ENCODE measurements around the gene SOWAHA. TPM values are rescaled to one million over a fixed set of nuclear protein-coding genes. Genes with fewer than 3 reads are reported as not detected.

The SOWAHA gene
- total RNA-seq, 1 experiment from 2014 or later: not detected

- Histone ChIP-seq H3K27ac (ENCODE audit: low read depth, low read length, poor library complexity, severe bottlenecking) (no peak overlapping the region), H3K4me3 (ENCODE audit: low read depth, low read length, poor library complexity, severe bottlenecking) (no peak overlapping the region), H3K4me1 (ENCODE audit: insufficient read depth, low read length, poor library complexity, severe bottlenecking) (no peaks in the 10 kb centered on the region), H3K36me3 (ENCODE audit: insufficient read depth, low read length, poor library complexity, severe bottlenecking) (no peaks in the 10 kb centered on the region), H3K9me3 (ENCODE audit: low read depth, low read length, poor library complexity, severe bottlenecking) (no peaks in the 10 kb centered on the region), H3K27me3 (replicated peaks; ENCODE audit: insufficient read depth, low read depth, low read length, poor library complexity) (no peaks in the 10 kb centered on the region)
- intact Hi-C loops (cut with micrococcal nuclease; ENCODE audit: unreplicated experiment): no loop called here
- no peak for DNase-seq (ENCODE audit: low spot score)
- BruUV-seq (replicated peaks): no TSS peak
- CTCF ChIA-PET: no interaction called here
- TF ChIP-seq CTCF (conservative IDR thresholded peaks at IDR 0.05; ENCODE audit: low read depth, low read length) (no peak), EZH2 (IDR thresholded peaks at IDR 0.05; ENCODE audit: borderline replicate concordance, low read depth, low read length, poor library complexity, severe bottlenecking) (no peak)
- POLR2A ChIA-PET (ENCODE audit: low non-redundant PET): no interaction called here
Observed at GRCh38 chr5:132840896-132841295, 27.8 kb downstream of the SOWAHA start.

GRCh38 chr5:132841305-132841704 is 28.2 kb downstream of the SOWAHA start:
- no peak for DNase-seq (ENCODE audit: low spot score)
- Histone ChIP-seq H3K9me3 (ENCODE audit: low read depth, low read length, poor library complexity, severe bottlenecking) (no peaks in the 10 kb centered on the region), H3K27me3 (replicated peaks; ENCODE audit: insufficient read depth, low read depth, low read length, poor library complexity) (no peaks in the 10 kb centered on the region), H3K4me1 (ENCODE audit: insufficient read depth, low read length, poor library complexity, severe bottlenecking) (no peaks in the 10 kb centered on the region), H3K4me3 (ENCODE audit: low read depth, low read length, poor library complexity, severe bottlenecking) (no peak overlapping the region), H3K36me3 (ENCODE audit: insufficient read depth, low read length, poor library complexity, severe bottlenecking) (no peaks in the 10 kb centered on the region), H3K27ac (ENCODE audit: low read depth, low read length, poor library complexity, severe bottlenecking) (no peak overlapping the region)
- intact Hi-C loops (cut with micrococcal nuclease; ENCODE audit: unreplicated experiment): no loop called here
- TF ChIP-seq CTCF (conservative IDR thresholded peaks at IDR 0.05; ENCODE audit: low read depth, low read length) (no peak), EZH2 (IDR thresholded peaks at IDR 0.05; ENCODE audit: borderline replicate concordance, low read depth, low read length, poor library complexity, severe bottlenecking) (no peak)
- POLR2A ChIA-PET (ENCODE audit: low non-redundant PET): no interaction called here
- no TSS peak for BruUV-seq (replicated peaks)
- CTCF ChIA-PET: no interaction called here

GRCh38 chr5:132848270-132848669 is 35.2 kb downstream of the SOWAHA start:
- ChIA-PET CTCF (no interaction called here), POLR2A (ENCODE audit: low non-redundant PET) (no interaction called here)
- TF ChIP-seq CTCF (conservative IDR thresholded peaks at IDR 0.05; ENCODE audit: low read depth, low read length) (no peak), EZH2 (IDR thresholded peaks at IDR 0.05; ENCODE audit: borderline replicate concordance, low read depth, low read length, poor library complexity, severe bottlenecking) (no peak)
- DNase-seq (ENCODE audit: low spot score): no peak
- Histone ChIP-seq H3K4me3 (ENCODE audit: low read depth, low read length, poor library complexity, severe bottlenecking) (no peak overlapping the region), H3K27me3 (replicated peaks; ENCODE audit: insufficient read depth, low read depth, low read length, poor library complexity) (no peaks in the 10 kb centered on the region), H3K4me1 (ENCODE audit: insufficient read depth, low read length, poor library complexity, severe bottlenecking) (no peaks in the 10 kb centered on the region), H3K36me3 (ENCODE audit: insufficient read depth, low read length, poor library complexity, severe bottlenecking) (no peaks in the 10 kb centered on the region), H3K27ac (ENCODE audit: low read depth, low read length, poor library complexity, severe bottlenecking) (no peak overlapping the region), H3K9me3 (ENCODE audit: low read depth, low read length, poor library complexity, severe bottlenecking) (no peaks in the 10 kb centered on the region)
- no TSS peak for BruUV-seq (replicated peaks)
- intact Hi-C loops (cut with micrococcal nuclease; ENCODE audit: unreplicated experiment): no loop called here

Data from A673 (cell line).